Activated T-cell treated with anti-CD3 and anti-CD28 coated beads, Interleukin-2, amount 50 U/mL, for 72 hours (primary cell): ENCODE results near the gene TMPRSS3. TPM values are rescaled to one million over a fixed set of nuclear protein-coding genes. Genes with fewer than 3 reads are reported as not detected.
A peak's percentile ranks its signal among the peaks of the same experiment; 100 is the strongest.

Source experiments
- ATAC-seq, 2 donors: fragments of 150-1000 bp; cut with Tn5 transposase; replicated peaks in 1 of 2; 2 replicates each; pipeline ENCODE4 v1.10.0; 2021; ENCODE audit warnings: moderate library complexity in 2 of 2, mild to moderate bottlenecking in 1 of 2
- DNase-seq, 2 donors: peaks; one replicate each; pipeline ENCODE4 v3.0.0; 2021 to 2022; ENCODE audit warnings: mixed read lengths in 1 of 2
- H3K27ac Mint-ChIP-seq: one replicate; pipeline ENCODE4 v1.8.0; 2022; ENCODE audit warnings: mild to moderate bottlenecking, moderate library complexity, mixed read lengths
- H3K27me3 Mint-ChIP-seq: one replicate; pipeline ENCODE4 v1.8.0; 2022; ENCODE audit warnings: low read depth, mixed read lengths
- H3K36me3 Mint-ChIP-seq, 2 donors: one replicate each; pipeline ENCODE4 v1.8.0; 2022; ENCODE audit warnings: mixed read lengths in 2 of 2, mild to moderate bottlenecking in 1 of 2; ENCODE audit not compliant: insufficient read depth in 2 of 2
- H3K4me1 Mint-ChIP-seq: one replicate; pipeline ENCODE4 v1.8.0; 2022; ENCODE audit warnings: low read depth, mixed read lengths
- H3K4me3 Mint-ChIP-seq, 2 donors: one replicate each; pipeline ENCODE4 v1.8.0; 2022; ENCODE audit warnings: mild to moderate bottlenecking in 2 of 2, mixed read lengths in 2 of 2, moderate library complexity in 2 of 2
- H3K9me3 Mint-ChIP-seq, 2 donors: one replicate each; pipeline ENCODE4 v1.8.0; 2022; ENCODE audit warnings: mixed read lengths in 2 of 2
- total RNA-seq, 2 donors: library from RNA; stranded (reverse); gene quantifications; one replicate each; pipeline ENCODE4 v1.2.3, GENCODE V29; 2022

The TMPRSS3 gene
- total RNA-seq, 2 donors from 2014 or later: 57.1 to 91.9 TPM

- H3K27ac Mint-ChIP-seq: peak overlapping the region; percentile 38
- peak; percentile 68 to 73 for ATAC-seq
- H3K27me3 Mint-ChIP-seq: no peaks in the 10 kb centered on the region
- peaks cover 21 to 49% of the 10 kb centered on the region in 2 donors for H3K36me3 Mint-ChIP-seq
- H3K4me1 Mint-ChIP-seq: peaks cover 75% of the 10 kb centered on the region
- peaks cover 0 to 1% of the 10 kb centered on the region in 2 donors for H3K9me3 Mint-ChIP-seq
- peak; percentile 74 to 76 for DNase-seq
- peak overlapping the region; percentile 68 for H3K4me3 Mint-ChIP-seq
Observed at GRCh38 chr21:42424914-42425541, 29.2 kb upstream of the TMPRSS3 start.

- ATAC-seq: peak in 1 of 2 donors; percentile 5
- H3K4me3 Mint-ChIP-seq: peak overlapping the region; percentile 68
- H3K27me3 Mint-ChIP-seq: no peaks in the 10 kb centered on the region
- H3K36me3 Mint-ChIP-seq: peaks cover 29 to 58% of the 10 kb centered on the region in 2 donors
- H3K27ac Mint-ChIP-seq: peak overlapping the region; percentile 33
- peaks cover 5 to 7% of the 10 kb centered on the region in 2 donors for H3K9me3 Mint-ChIP-seq
- peaks cover 88% of the 10 kb centered on the region for H3K4me1 Mint-ChIP-seq
- no peak for DNase-seq
Observed at GRCh38 chr21:42423685-42424084, 27.8 kb upstream of the TMPRSS3 start.

GRCh38 chr21:42423197-42423675, 27.4 kb upstream of the TMPRSS3 start:
- H3K9me3 Mint-ChIP-seq: peaks cover 5 to 7% of the 10 kb centered on the region in 2 donors
- peak; percentile 68 to 71 for ATAC-seq
- peaks cover 31 to 62% of the 10 kb centered on the region in 2 donors for H3K36me3 Mint-ChIP-seq

GRCh38 chr21:42421018-42421793, 25.4 kb upstream of the TMPRSS3 start:
- Mint-ChIP-seq H3K4me1 (peaks cover 98% of the 10 kb centered on the region), H3K4me3 (peak overlapping the region; percentile 68), H3K27ac (peak overlapping the region; percentile 51), H3K36me3 (peaks cover 31 to 73% of the 10 kb centered on the region in 2 donors), H3K9me3 (peaks cover 5 to 10% of the 10 kb centered on the region in 2 donors), H3K27me3 (no peaks in the 10 kb centered on the region)
- peak; percentile 26 to 45 for DNase-seq
- ATAC-seq: peak; percentile 6 to 23

More at GRCh38 chr21:42423197-42423675, 27.4 kb upstream of the TMPRSS3 start:
- Mint-ChIP-seq H3K27me3 (no peaks in the 10 kb centered on the region), H3K4me3 (peak overlapping the region; percentile 68), H3K27ac (peak overlapping the region; percentile 33), H3K4me1 (peaks cover 92% of the 10 kb centered on the region)
- peak; percentile 67 to 71 for DNase-seq

GRCh38 chr21:42419845-42420244, 24.0 kb upstream of the TMPRSS3 start:
- Mint-ChIP-seq H3K27ac (no peak overlapping the region), H3K36me3 (peaks cover 26 to 65% of the 10 kb centered on the region in 2 donors), H3K27me3 (no peaks in the 10 kb centered on the region), H3K4me1 (peaks cover 98% of the 10 kb centered on the region), H3K4me3 (no peak overlapping the region), H3K9me3 (peaks cover 4 to 10% of the 10 kb centered on the region in 2 donors)
- ATAC-seq (no peak), DNase-seq (no peak)

GRCh38 chr21:42418886-42419285, 23.0 kb upstream of the TMPRSS3 start:
- Mint-ChIP-seq H3K4me3 (no peak overlapping the region), H3K4me1 (peaks cover 98% of the 10 kb centered on the region), H3K27ac (no peak overlapping the region), H3K36me3 (peaks cover 26 to 65% of the 10 kb centered on the region in 2 donors), H3K27me3 (no peaks in the 10 kb centered on the region), H3K9me3 (peaks cover 4 to 10% of the 10 kb centered on the region in 2 donors)
- no peak for DNase-seq
- no peak for ATAC-seq

GRCh38 chr21:42417533-42417932, 21.7 kb upstream of the TMPRSS3 start:
- H3K4me1 Mint-ChIP-seq: peaks cover 98% of the 10 kb centered on the region
- DNase-seq (peak in 1 of 2 donors; percentile 62), ATAC-seq (peak; percentile 28 to 41)

GRCh38 chr21:42414928-42415769, 19.3 kb upstream of the TMPRSS3 start:
- peaks cover 4 to 10% of the 10 kb centered on the region in 2 donors for H3K9me3 Mint-ChIP-seq
- no peaks in the 10 kb centered on the region for H3K27me3 Mint-ChIP-seq
- DNase-seq (peak; percentile 94 to 98), ATAC-seq (peak; percentile 81 to 84)
- peak overlapping the region; percentile 74 for H3K4me3 Mint-ChIP-seq
- H3K36me3 Mint-ChIP-seq: peaks cover 20 to 48% of the 10 kb centered on the region in 2 donors
- H3K4me1 Mint-ChIP-seq: peaks cover 78% of the 10 kb centered on the region
- H3K27ac Mint-ChIP-seq: peak overlapping the region; percentile 94

More at GRCh38 chr21:42417533-42417932, 21.7 kb upstream of the TMPRSS3 start:
- peaks cover 4 to 10% of the 10 kb centered on the region in 2 donors for H3K9me3 Mint-ChIP-seq
- H3K4me3 Mint-ChIP-seq: peak overlapping the region; percentile 47 to 49
- H3K27me3 Mint-ChIP-seq: no peaks in the 10 kb centered on the region
- peaks cover 23 to 67% of the 10 kb centered on the region in 2 donors for H3K36me3 Mint-ChIP-seq
- H3K27ac Mint-ChIP-seq: peak overlapping the region; percentile 30

GRCh38 chr21:42414553-42414927, 18.7 kb upstream of the TMPRSS3 start:
- H3K9me3 Mint-ChIP-seq: peaks cover 4 to 6% of the 10 kb centered on the region in 2 donors
- H3K27me3 Mint-ChIP-seq: no peaks in the 10 kb centered on the region
- H3K4me3 Mint-ChIP-seq: peak overlapping the region; percentile 74 to 75
- peaks cover 17 to 48% of the 10 kb centered on the region in 2 donors for H3K36me3 Mint-ChIP-seq
- no peak for ATAC-seq
- peak overlapping the region; percentile 94 for H3K27ac Mint-ChIP-seq
- peaks cover 78% of the 10 kb centered on the region for H3K4me1 Mint-ChIP-seq
- DNase-seq: no peak

GRCh38 chr21:42414066-42414465, 18.2 kb upstream of the TMPRSS3 start:
- peak overlapping the region; percentile 94 for H3K27ac Mint-ChIP-seq
- H3K4me1 Mint-ChIP-seq: peaks cover 78% of the 10 kb centered on the region
- no peaks in the 10 kb centered on the region for H3K27me3 Mint-ChIP-seq
- H3K4me3 Mint-ChIP-seq: peak overlapping the region; percentile 74 to 75
- H3K36me3 Mint-ChIP-seq: peaks cover 12 to 43% of the 10 kb centered on the region in 2 donors
- peaks cover 0 to 2% of the 10 kb centered on the region in 2 donors for H3K9me3 Mint-ChIP-seq
- ATAC-seq (no peak), DNase-seq (no peak)

- peak; percentile 69 to 70 for DNase-seq
- Mint-ChIP-seq H3K4me1 (peaks cover 75% of the 10 kb centered on the region), H3K36me3 (peaks cover 11 to 38% of the 10 kb centered on the region in 2 donors), H3K27ac (peak overlapping the region; percentile 94), H3K9me3 (peaks cover 0 to 2% of the 10 kb centered on the region in 2 donors), H3K27me3 (no peaks in the 10 kb centered on the region), H3K4me3 (peak overlapping the region; percentile 74 to 75)
- ATAC-seq: peak; percentile 23 to 48
Observed at GRCh38 chr21:42413500-42413899, 17.6 kb upstream of the TMPRSS3 start.

- Mint-ChIP-seq H3K9me3 (peaks cover 0 to 2% of the 10 kb centered on the region in 2 donors), H3K36me3 (peaks cover 8 to 36% of the 10 kb centered on the region in 2 donors), H3K4me1 (peaks cover 75% of the 10 kb centered on the region), H3K4me3 (peak overlapping the region; percentile 74 to 75), H3K27me3 (no peaks in the 10 kb centered on the region), H3K27ac (peak overlapping the region; percentile 94)
- DNase-seq: no peak
- no peak for ATAC-seq
Observed at GRCh38 chr21:42413093-42413492, 17.2 kb upstream of the TMPRSS3 start.
